ENCODE measurements around the gene FTO. TPM values are rescaled to one million over a fixed set of nuclear protein-coding genes. Genes with fewer than 3 reads are reported as not detected.
A peak's percentile ranks its signal among the peaks of the same experiment; 100 is the strongest.

The FTO gene
- total and polyA plus RNA-seq, 2 of the 13 experiments (the other 11 are each of a cell fraction or from before 2014, with no cell fraction given), result 41.6 to 55.8 TPM

DNA sequence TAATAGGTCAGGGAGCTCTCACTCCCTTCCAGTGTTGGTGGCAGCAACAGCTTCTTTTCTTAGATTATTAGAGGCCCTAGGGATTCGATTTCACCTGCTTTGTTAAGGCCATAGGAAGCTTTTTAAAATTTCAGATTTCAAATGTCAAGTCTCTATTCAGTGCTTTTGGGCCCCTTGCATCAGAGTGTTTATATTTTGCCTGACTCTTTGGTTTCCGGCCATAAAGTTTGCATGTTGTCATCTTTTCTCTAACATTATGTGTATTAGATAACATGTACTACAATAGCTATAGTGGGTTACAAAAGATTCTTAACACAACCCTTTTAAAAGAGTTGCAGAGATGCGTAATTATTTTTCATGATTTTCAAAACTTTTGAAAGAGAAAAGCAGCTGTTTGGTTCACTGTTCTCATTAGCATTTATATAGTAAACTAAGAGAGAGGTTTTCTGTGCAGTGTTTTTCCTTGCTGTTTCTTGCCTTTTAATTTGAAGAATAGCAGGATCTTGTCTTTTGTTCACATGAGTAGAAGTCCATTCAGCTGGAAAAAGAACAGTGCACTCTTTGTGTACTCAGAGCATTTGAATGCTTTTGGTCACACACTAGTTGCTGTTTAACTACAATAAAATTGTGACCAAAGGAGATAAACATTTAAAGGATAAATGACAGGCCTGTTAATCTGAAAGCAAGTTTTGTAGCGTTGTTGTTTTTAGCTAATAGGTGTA is 52.5 kb downstream of the FTO start (continued):
- TF ChIP-seq, protein P1, sequence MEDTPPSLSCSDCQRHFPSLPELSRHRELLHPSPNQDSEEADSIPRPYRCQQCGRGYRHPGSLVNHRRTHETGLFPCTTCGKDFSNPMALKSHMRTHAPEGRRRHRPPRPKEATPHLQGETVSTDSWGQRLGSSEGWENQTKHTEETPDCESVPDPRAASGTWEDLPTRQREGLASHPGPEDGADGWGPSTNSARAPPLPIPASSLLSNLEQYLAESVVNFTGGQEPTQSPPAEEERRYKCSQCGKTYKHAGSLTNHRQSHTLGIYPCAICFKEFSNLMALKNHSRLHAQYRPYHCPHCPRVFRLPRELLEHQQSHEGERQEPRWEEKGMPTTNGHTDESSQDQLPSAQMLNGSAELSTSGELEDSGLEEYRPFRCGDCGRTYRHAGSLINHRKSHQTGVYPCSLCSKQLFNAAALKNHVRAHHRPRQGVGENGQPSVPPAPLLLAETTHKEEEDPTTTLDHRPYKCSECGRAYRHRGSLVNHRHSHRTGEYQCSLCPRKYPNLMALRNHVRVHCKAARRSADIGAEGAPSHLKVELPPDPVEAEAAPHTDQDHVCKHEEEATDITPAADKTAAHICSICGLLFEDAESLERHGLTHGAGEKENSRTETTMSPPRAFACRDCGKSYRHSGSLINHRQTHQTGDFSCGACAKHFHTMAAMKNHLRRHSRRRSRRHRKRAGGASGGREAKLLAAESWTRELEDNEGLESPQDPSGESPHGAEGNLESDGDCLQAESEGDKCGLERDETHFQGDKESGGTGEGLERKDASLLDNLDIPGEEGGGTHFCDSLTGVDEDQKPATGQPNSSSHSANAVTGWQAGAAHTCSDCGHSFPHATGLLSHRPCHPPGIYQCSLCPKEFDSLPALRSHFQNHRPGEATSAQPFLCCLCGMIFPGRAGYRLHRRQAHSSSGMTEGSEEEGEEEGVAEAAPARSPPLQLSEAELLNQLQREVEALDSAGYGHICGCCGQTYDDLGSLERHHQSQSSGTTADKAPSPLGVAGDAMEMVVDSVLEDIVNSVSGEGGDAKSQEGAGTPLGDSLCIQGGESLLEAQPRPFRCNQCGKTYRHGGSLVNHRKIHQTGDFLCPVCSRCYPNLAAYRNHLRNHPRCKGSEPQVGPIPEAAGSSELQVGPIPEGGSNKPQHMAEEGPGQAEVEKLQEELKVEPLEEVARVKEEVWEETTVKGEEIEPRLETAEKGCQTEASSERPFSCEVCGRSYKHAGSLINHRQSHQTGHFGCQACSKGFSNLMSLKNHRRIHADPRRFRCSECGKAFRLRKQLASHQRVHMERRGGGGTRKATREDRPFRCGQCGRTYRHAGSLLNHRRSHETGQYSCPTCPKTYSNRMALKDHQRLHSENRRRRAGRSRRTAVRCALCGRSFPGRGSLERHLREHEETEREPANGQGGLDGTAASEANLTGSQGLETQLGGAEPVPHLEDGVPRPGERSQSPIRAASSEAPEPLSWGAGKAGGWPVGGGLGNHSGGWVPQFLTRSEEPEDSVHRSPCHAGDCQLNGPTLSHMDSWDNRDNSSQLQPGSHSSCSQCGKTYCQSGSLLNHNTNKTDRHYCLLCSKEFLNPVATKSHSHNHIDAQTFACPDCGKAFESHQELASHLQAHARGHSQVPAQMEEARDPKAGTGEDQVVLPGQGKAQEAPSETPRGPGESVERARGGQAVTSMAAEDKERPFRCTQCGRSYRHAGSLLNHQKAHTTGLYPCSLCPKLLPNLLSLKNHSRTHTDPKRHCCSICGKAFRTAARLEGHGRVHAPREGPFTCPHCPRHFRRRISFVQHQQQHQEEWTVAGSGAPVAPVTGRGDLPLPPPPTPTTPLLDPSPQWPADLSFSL (CRISPR knock-in tag; IDR thresholded peaks at IDR 0.05), result no peak
- TF ChIP-seq PCBP1 (IDR thresholded peaks at IDR 0.05; ENCODE audit: borderline replicate concordance, low read depth, low read length), result no peak
- 0 out of 2 replicates have a peak, but pooled peaks have one; percentile 33 for TF ChIP-seq KLF11 (CRISPR knock-in tag; IDR thresholded peaks at IDR 0.05)
- no peak for TF ChIP-seq HINFP (CRISPR knock-in tag; IDR thresholded peaks at IDR 0.05; ENCODE audit: low read depth)
- TF ChIP-seq ZNF160 (CRISPR knock-in tag; IDR thresholded peaks at IDR 0.05), result no peak
- TF ChIP-seq POGZ (CRISPR knock-in tag; IDR thresholded peaks at IDR 0.05), result peak; percentile 27; the same call in 1 of the 2 replicates
- TF ChIP-seq SALL1 (CRISPR knock-in tag; IDR thresholded peaks at IDR 0.05), result no peak
- TF ChIP-seq, protein P2, sequence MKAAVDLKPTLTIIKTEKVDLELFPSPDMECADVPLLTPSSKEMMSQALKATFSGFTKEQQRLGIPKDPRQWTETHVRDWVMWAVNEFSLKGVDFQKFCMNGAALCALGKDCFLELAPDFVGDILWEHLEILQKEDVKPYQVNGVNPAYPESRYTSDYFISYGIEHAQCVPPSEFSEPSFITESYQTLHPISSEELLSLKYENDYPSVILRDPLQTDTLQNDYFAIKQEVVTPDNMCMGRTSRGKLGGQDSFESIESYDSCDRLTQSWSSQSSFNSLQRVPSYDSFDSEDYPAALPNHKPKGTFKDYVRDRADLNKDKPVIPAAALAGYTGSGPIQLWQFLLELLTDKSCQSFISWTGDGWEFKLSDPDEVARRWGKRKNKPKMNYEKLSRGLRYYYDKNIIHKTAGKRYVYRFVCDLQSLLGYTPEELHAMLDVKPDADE (CRISPR knock-in tag; IDR thresholded peaks at IDR 0.05), result no peak
- peak; percentile 25; the same call in 1 of the 2 replicates for TF ChIP-seq SAP130 (CRISPR knock-in tag; IDR thresholded peaks at IDR 0.05; ENCODE audit: low read depth)
- TF ChIP-seq ZNF780A (CRISPR knock-in tag; IDR thresholded peaks at IDR 0.05), result no peak
- TF ChIP-seq ZBTB38 (CRISPR knock-in tag; IDR thresholded peaks at IDR 0.05), result no peak
- no peak for TF ChIP-seq SNAI1 (CRISPR knock-in tag; IDR thresholded peaks at IDR 0.05; ENCODE audit: borderline replicate concordance)
- TF ChIP-seq ZFY (CRISPR knock-in tag; IDR thresholded peaks at IDR 0.05), result no peak; the same call in 1 of the 2 replicates
- TF ChIP-seq, protein P3, sequence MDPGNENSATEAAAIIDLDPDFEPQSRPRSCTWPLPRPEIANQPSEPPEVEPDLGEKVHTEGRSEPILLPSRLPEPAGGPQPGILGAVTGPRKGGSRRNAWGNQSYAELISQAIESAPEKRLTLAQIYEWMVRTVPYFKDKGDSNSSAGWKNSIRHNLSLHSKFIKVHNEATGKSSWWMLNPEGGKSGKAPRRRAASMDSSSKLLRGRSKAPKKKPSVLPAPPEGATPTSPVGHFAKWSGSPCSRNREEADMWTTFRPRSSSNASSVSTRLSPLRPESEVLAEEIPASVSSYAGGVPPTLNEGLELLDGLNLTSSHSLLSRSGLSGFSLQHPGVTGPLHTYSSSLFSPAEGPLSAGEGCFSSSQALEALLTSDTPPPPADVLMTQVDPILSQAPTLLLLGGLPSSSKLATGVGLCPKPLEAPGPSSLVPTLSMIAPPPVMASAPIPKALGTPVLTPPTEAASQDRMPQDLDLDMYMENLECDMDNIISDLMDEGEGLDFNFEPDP (CRISPR knock-in tag; conservative IDR thresholded peaks at IDR 0.05), result no peak
